Aorta (tissue), 5 donors: ENCODE results near the gene KLRC2. TPM values are rescaled to one million over a fixed set of nuclear protein-coding genes. Genes with fewer than 3 reads are reported as not detected.
"Not testable (repeated sequence)": the region's sequence is repeated elsewhere in the genome, so short reads cannot be mapped to it uniquely, and the experiment has no call there.

Source experiments
- ATAC-seq: fragments of 200-7000 bp; cut with Tn5 transposase; one replicate; pipeline ENCODE4 v1.9.1; 2022; ENCODE audit warnings: moderate library complexity; ENCODE audit not compliant: low FRiP score
- DNase-seq, 2 donors: peaks; one replicate each; pipeline ENCODE4 v3.0.0-alpha.2; 2020
- H3K27ac ChIP-seq, 2 donors: one replicate each; pipeline ENCODE4 v1.5.1; 2013; ENCODE audit warnings: low read length in 2 of 2, mild to moderate bottlenecking in 2 of 2, moderate library complexity in 2 of 2, control low read depth in 1 of 2, inconsistent platforms in 1 of 2, low read depth in 1 of 2
- H3K27me3 ChIP-seq, 2 donors: one replicate each; pipeline ENCODE4 v1.6.1; 2013; ENCODE audit warnings: control low read depth in 1 of 2, low read length in 1 of 2, mild to moderate bottlenecking in 1 of 2, moderate library complexity in 1 of 2; ENCODE audit not compliant: insufficient read depth in 2 of 2, control insufficient read depth in 1 of 2
- H3K36me3 ChIP-seq, 2 donors: one replicate each; pipeline ENCODE4 v1.6.1; 2013; ENCODE audit warnings: control low read depth in 1 of 2, low read length in 1 of 2, mild to moderate bottlenecking in 1 of 2; ENCODE audit not compliant: insufficient read depth in 2 of 2, control insufficient read depth in 1 of 2
- H3K4me1 ChIP-seq, 2 donors: one replicate each; pipeline ENCODE4 v1.6.1; 2013; ENCODE audit warnings: low read length in 2 of 2, control low read depth in 1 of 2, mild to moderate bottlenecking in 1 of 2, moderate library complexity in 1 of 2; ENCODE audit not compliant: insufficient read depth in 2 of 2, control insufficient read depth in 1 of 2
- H3K4me3 ChIP-seq, 2 donors: one replicate each; pipeline ENCODE4 v1.5.1; 2013; ENCODE audit warnings: low read length in 2 of 2, control low read depth in 1 of 2, mild to moderate bottlenecking in 1 of 2
- H3K9me3 ChIP-seq: one replicate; pipeline ENCODE4 v1.6.1; 2013; ENCODE audit warnings: mild to moderate bottlenecking, low read length; ENCODE audit not compliant: control insufficient read depth
- WGBS, 2 donors: extraction: QIAGEN DNeasy Blood & Tissue Kit; methylation state at CpG; one replicate each; pipeline ENCODE4 v1.1.7; 2013; 5-methylcytosine and 5-hydroxymethylcytosine counted together
- intact Hi-C, 2 donors: fragments of 100-400 bp; cut with DNase I; formaldehyde crosslinking; loops; one replicate each; pipeline versions ENCODE4 v1.14.2 to v1.15.0; 2022
- long read RNA-seq, 2 donors: library from polyadenylated mRNA; unstranded; transcript quantifications; one replicate each; pipeline ENCODE4 v2.0.0, GENCODE V29; 2020 to 2021
- polyA plus RNA-seq, 2 donors: library from polyadenylated mRNA; stranded (reverse); fragments of 200-250 nt; gene quantifications; one replicate each; pipeline ENCODE4 v1.2.3, GENCODE V29; 2013
- total RNA-seq, 2 donors: library from RNA; stranded (reverse); fragmentation: NEBNext Ultra II Directional; extraction: Animal tissue kit (Norgen Biotek cat#: 25700); gene quantifications; one replicate each; pipeline ENCODE4 v1.2.1, GENCODE V29; 2021
- donor health status: healthy with polysubstance abuse.
- donor health status: Bipolar disorder and iron deficiency.
- donor health status: DM: no; HTN: no; CAD: no.
- donor health status: DM: no; HTN: no; CAD: no.
- donor health status: DM: yes; HTN: yes; CAD: no.

KLRC2 gene
- total RNA-seq (under 1 TPM in 1 of 2 donors, not detected in 1; 0.65 TPM), polyA plus RNA-seq (1 to 10 TPM in 1 of 2 donors, not detected in 1; 2.1 TPM)
- long read RNA-seq, donor 1 = 0 reads
- long read RNA-seq, donor 2 = 0 reads

- intact Hi-C loops = not testable (repeated sequence)
Observed at GRCh38 chr12:10435816-10436215, at the start of gene KLRC2. Gene KLRC2, minus strand, starts transcription at chr12:10436010. Its CDS starts 24 bp downstream, at chr12:10435986.

DNA sequence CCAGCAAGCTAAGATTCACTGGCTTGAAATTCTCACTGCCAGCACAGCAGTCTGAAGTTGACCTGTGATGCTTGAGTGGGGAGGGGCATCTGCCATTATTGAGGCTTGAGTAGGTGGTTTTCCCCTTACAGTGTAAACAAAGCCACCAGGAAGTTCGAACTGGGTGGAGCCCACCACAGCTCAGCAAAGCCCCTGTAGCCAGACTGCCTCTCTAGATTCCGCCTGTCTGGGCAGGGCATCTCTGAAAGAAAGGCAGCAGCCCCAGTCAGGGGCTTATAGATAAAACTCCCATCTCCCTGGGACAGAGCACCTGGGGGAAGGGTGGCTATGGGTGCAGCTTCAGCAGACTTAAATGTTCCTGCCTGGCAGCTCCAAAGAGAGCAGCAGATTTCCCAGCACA, 46.1 kb upstream of the KLRC2 start:
- WGBS, 2 donors = 70 to 76% methylated on average over 2 of the region's 2 CpGs
- ATAC-seq, H3K27ac ChIP-seq, H3K27me3 ChIP-seq, H3K4me1 ChIP-seq, DNase-seq, H3K9me3 ChIP-seq, H3K4me3 ChIP-seq, H3K36me3 ChIP-seq, intact Hi-C loops: not testable (repeated sequence)

More at GRCh38 chr12:10435816-10436215, at the start of gene KLRC2:
- H3K4me1 ChIP-seq, H3K27ac ChIP-seq, H3K9me3 ChIP-seq, H3K4me3 ChIP-seq, H3K36me3 ChIP-seq, H3K27me3 ChIP-seq, ATAC-seq: not testable (repeated sequence)
- DNase-seq = peak in 1 of 2 donors; percentile 40
- WGBS, 2 donors = 31 to 43% methylated on average over 3 of the region's 3 CpGs

DNA sequence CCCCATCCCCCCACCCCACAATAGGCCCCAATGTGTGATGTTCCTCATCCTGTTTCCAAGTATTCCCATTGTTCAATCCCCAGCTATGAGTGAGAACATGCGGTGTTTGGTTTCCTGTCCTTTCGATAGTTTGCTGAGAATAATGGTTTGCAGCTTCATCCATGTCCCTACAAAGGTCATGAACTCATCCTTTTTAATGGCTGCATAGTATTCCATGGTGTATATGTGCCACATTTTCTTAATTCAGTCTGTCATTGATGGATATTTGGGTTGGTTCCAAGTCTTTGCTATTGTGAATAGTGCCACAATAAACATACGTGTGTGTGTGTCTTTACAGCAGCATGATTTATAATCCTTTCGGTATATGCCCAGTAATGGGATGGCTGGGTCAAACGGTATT, 37.0 kb upstream of the KLRC2 start:
- WGBS, 2 donors = 83 to 86% methylated on average over 5 of the region's 5 CpGs
- ATAC-seq, H3K27ac ChIP-seq, H3K9me3 ChIP-seq, H3K4me3 ChIP-seq, DNase-seq, intact Hi-C loops, H3K36me3 ChIP-seq, H3K4me1 ChIP-seq, H3K27me3 ChIP-seq: not testable (repeated sequence)

GRCh38 chr12:10469701-10470100, 33.9 kb upstream of the KLRC2 start:
- no peaks in the 10 kb centered on the region for H3K27me3 ChIP-seq
- no peaks in the 10 kb centered on the region for H3K4me1 ChIP-seq
- ATAC-seq (no peak), DNase-seq (no peak)
- peaks cover 1% of the 10 kb centered on the region for H3K9me3 ChIP-seq
- H3K4me3 ChIP-seq = no peak overlapping the region
- no peaks in the 10 kb centered on the region for H3K36me3 ChIP-seq
- H3K27ac ChIP-seq = no peak overlapping the region
- intact Hi-C loops = no loop called here
- WGBS, 2 donors = 86 to 89% methylated on average over 1 of the region's 1 CpG

GRCh38 chr12:10466311-10466710, 30.5 kb upstream of the KLRC2 start:
- H3K4me1 ChIP-seq = no peaks in the 10 kb centered on the region
- 85 to 86% methylated on average over 4 of the region's 4 CpGs for WGBS, 2 donors
- H3K36me3 ChIP-seq = no peaks in the 10 kb centered on the region
- H3K4me3 ChIP-seq = no peak overlapping the region
- intact Hi-C loops = no loop called here
- no peak overlapping the region for H3K27ac ChIP-seq
- DNase-seq (no peak), ATAC-seq (no peak)
- no peaks in the 10 kb centered on the region for H3K27me3 ChIP-seq
- H3K9me3 ChIP-seq = peaks cover 1% of the 10 kb centered on the region

- Histone ChIP-seq H3K4me3 (no peak overlapping the region), H3K36me3 (no peaks in the 10 kb centered on the region), H3K9me3 (peaks cover 2% of the 10 kb centered on the region), H3K4me1 (no peaks in the 10 kb centered on the region), H3K27ac (no peak overlapping the region), H3K27me3 (no peaks in the 10 kb centered on the region)
- ATAC-seq = no peak
- DNase-seq = no peak
- WGBS, 2 donors = 89 to 90% methylated on average over 3 of the region's 3 CpGs
- intact Hi-C loops = no loop called here
Observed at GRCh38 chr12:10457760-10458159, 21.9 kb upstream of the KLRC2 start.

DNA sequence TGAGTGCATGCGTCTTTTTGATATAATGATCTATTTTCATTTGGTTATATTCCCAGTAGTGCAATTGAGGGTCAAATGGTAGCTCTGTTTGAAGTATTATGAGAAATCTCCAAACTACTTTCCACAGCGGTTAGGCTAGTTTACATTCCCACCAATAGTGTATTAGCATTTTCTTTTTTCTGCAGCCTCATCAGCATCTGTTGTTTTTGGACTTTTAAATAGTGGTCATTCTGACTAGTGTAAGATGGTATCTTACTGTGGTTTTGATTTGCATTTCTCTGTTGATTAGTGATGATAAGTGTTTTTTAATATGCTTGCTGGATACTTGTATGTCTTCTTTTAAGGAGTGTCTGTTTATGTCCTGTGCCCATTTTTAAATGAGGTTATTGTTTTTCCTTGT, 21.0 kb upstream of the KLRC2 start:
- no peak for DNase-seq
- no peak overlapping the region for H3K27ac ChIP-seq
- H3K27me3 ChIP-seq = no peaks in the 10 kb centered on the region
- no peaks in the 10 kb centered on the region for H3K4me1 ChIP-seq
- no peak for ATAC-seq
- H3K4me3 ChIP-seq = no peak overlapping the region
- 73 to 87% methylated on average over 2 of the region's 2 CpGs for WGBS, 2 donors
- intact Hi-C loops = no loop called here
- peaks cover 2% of the 10 kb centered on the region for H3K9me3 ChIP-seq
- H3K36me3 ChIP-seq = no peaks in the 10 kb centered on the region

DNA sequence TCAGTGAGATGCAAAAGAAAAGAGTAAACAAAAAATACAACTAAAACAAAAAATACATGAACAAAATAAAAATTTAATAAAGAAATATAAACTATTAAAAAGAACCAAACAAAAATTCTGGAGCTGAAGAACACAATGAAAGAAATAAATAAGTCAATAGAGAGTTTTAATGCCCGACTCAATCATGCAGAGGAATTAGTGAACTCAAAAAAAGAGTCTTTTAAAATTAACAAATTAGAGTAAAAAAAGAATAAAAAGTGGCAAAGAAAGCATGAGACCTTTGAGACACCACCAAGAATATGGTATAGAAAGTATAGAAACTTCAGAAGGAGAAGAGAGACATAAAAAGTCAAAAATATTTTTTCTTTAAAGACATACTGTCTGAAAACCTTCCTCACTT, 20.0 kb upstream of the KLRC2 start:
- H3K27ac ChIP-seq = no peak overlapping the region
- 79 to 88% methylated on average over 1 of the region's 1 CpG for whole genome bisulfite sequencing, 2 donors
- ATAC-seq (no peak), DNase-seq (no peak)
- intact Hi-C loops = no loop called here
- H3K4me1 ChIP-seq = no peaks in the 10 kb centered on the region
- no peaks in the 10 kb centered on the region for H3K27me3 ChIP-seq
- H3K4me3 ChIP-seq = no peak overlapping the region
- no peaks in the 10 kb centered on the region for H3K36me3 ChIP-seq
- H3K9me3 ChIP-seq = peaks cover 2% of the 10 kb centered on the region

- Histone ChIP-seq H3K27ac (no peak overlapping the region), H3K27me3 (no peaks in the 10 kb centered on the region), H3K36me3 (no peaks in the 10 kb centered on the region), H3K4me1 (no peaks in the 10 kb centered on the region), H3K4me3 (no peak overlapping the region), H3K9me3 (peaks cover 2% of the 10 kb centered on the region)
- DNase-seq (no peak), ATAC-seq (no peak)
- WGBS, 2 donors = 50 to 68% methylated on average over 1 of the region's 1 CpG
- intact Hi-C loops = no loop called here
Observed at GRCh38 chr12:10454531-10454930, 18.7 kb upstream of the KLRC2 start.
